ENCODE data around the gene TNRC6B. TPM values are rescaled to one million over a fixed set of nuclear protein-coding genes. Genes with fewer than 3 reads are reported as not detected.

Gene TNRC6B
- total RNA-seq, 1 experiment from 2014 or later, result 52.2 TPM

DNA sequence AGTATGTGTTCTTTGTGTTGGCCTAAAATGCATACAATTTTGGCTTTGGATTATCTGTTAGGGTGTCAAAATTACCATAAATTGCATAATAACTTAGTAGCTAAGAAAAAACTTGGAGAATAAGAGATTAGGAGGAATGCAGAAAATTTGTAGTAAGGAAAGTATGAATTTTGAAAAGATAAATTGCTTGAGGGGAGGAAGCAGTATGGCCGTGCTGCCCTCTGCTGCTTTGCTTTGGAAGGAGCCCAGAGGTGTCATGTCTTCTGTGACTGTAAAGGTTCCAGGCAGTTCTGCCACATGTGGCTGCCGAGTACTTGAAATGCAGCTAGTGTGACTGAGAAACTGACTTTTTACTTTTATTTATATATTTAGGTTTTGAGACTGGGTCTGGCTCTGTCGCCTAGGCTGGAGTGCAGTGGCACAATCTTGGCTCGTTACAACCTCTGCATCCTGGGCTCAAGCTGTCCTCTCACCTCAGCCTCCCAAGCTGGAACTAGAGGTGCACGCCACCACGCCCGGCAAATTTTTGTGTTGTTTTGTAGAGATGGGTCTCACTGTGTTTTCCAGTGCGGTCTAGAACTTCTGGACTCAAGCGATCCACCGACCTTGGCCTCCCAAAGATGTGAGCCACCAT is 170.4 kb downstream of the TNRC6B start:
- Histone ChIP-seq H3K27me3 (replicated peaks; ENCODE audit: insufficient read depth, low read depth, low read length, poor library complexity) (no peaks in the 10 kb centered on the region), H3K27ac (ENCODE audit: low read depth, low read length, poor library complexity, severe bottlenecking) (peak overlapping the region; percentile 86), H3K36me3 (ENCODE audit: insufficient read depth, low read length, poor library complexity, severe bottlenecking) (peaks cover 45% of the 10 kb centered on the region), H3K4me3 (ENCODE audit: low read depth, low read length, poor library complexity, severe bottlenecking) (peak overlapping the region; percentile 81), H3K9me3 (ENCODE audit: low read depth, low read length, poor library complexity, severe bottlenecking) (no peaks in the 10 kb centered on the region), H3K4me1 (ENCODE audit: insufficient read depth, low read length, poor library complexity, severe bottlenecking) (peaks cover 13% of the 10 kb centered on the region)
- ChIA-PET POLR2A (ENCODE audit: low non-redundant PET) (no interaction called here), CTCF (interaction anchor here (0.6 to 0.8 kb wide), 4 partner anchors 135 to 320 kb away, joined by 3 to 10 read pairs (median 4); no protein-coding TSS in a partner anchor)
- DNase-seq (ENCODE audit: low spot score), result peak; percentile 63
- no peak for TF ChIP-seq EZH2 (IDR thresholded peaks at IDR 0.05; ENCODE audit: borderline replicate concordance, low read depth, low read length, poor library complexity, severe bottlenecking)
- TF ChIP-seq, protein P1, sequence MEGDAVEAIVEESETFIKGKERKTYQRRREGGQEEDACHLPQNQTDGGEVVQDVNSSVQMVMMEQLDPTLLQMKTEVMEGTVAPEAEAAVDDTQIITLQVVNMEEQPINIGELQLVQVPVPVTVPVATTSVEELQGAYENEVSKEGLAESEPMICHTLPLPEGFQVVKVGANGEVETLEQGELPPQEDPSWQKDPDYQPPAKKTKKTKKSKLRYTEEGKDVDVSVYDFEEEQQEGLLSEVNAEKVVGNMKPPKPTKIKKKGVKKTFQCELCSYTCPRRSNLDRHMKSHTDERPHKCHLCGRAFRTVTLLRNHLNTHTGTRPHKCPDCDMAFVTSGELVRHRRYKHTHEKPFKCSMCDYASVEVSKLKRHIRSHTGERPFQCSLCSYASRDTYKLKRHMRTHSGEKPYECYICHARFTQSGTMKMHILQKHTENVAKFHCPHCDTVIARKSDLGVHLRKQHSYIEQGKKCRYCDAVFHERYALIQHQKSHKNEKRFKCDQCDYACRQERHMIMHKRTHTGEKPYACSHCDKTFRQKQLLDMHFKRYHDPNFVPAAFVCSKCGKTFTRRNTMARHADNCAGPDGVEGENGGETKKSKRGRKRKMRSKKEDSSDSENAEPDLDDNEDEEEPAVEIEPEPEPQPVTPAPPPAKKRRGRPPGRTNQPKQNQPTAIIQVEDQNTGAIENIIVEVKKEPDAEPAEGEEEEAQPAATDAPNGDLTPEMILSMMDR (conservative IDR thresholded peaks at IDR 0.05; ENCODE audit: low read depth, low read length), result peak; percentile 82
- intact Hi-C loops (cut with micrococcal nuclease; ENCODE audit: unreplicated experiment), result loop anchor here (1.0 to 10.0 kb wide), 3 partner anchors 304 to 813 kb away; partner anchors contain the start of gene RPS19BP1
- no TSS peak for BruUV-seq (replicated peaks)

DNA sequence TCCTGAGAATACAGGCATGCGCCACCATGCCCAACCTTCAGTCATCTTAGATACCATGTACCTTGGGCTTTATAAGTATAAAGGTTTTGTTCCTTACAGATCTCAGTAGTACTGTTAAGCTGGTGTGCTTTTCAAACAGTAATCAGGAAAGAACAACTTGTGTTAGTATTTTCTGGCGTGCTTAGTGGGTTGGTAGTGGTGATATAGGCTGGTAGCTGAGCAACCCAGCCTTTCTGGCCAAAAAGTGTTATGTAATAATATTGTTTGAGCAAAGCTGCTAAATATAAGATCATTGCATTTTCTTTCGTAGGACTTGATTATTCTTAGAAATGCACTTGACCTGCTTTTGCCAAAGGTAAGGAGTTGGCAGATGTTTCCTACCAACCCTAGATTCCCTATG is 175.0 kb downstream of the TNRC6B start:
- TF ChIP-seq, protein P1 (conservative IDR thresholded peaks at IDR 0.05; ENCODE audit: low read depth, low read length), result no peak
- no peak for TF ChIP-seq EZH2 (IDR thresholded peaks at IDR 0.05; ENCODE audit: borderline replicate concordance, low read depth, low read length, poor library complexity, severe bottlenecking)

DNA sequence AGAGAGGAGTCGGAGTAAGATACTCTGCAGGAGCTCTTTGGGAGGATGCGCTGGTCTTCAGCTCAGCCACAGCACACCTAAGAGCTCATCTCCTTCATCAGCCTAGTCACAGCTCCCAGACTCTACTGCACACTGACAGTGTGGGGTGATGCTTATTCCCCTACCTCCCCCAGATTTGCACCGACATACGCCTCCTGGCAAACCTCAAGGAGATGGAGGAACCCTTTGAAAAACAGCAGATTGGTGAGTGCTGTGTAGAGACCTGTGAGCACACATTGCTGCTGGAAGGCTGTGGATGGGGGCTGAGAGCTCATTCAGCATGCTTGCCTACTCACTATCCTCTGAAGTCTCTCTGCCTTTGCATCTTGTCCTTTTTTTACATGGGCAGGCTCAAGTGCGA is 183.4 kb downstream of the TNRC6B start:
- intact Hi-C loops (cut with micrococcal nuclease; ENCODE audit: unreplicated experiment), result no loop called here
- ChIA-PET POLR2A (ENCODE audit: low non-redundant PET) (no interaction called here), CTCF (no interaction called here)
- H3K36me3 ChIP-seq (ENCODE audit: insufficient read depth, low read length, poor library complexity, severe bottlenecking), result peaks cover 89% of the 10 kb centered on the region
- no peak for DNase-seq (ENCODE audit: low spot score)
- H3K4me3 ChIP-seq (ENCODE audit: low read depth, low read length, poor library complexity, severe bottlenecking), result no peak overlapping the region
- no peak for TF ChIP-seq EZH2 (IDR thresholded peaks at IDR 0.05; ENCODE audit: borderline replicate concordance, low read depth, low read length, poor library complexity, severe bottlenecking)
- TF ChIP-seq, protein P1 (conservative IDR thresholded peaks at IDR 0.05; ENCODE audit: low read depth, low read length), result no peak
- no peaks in the 10 kb centered on the region for H3K4me1 ChIP-seq (ENCODE audit: insufficient read depth, low read length, poor library complexity, severe bottlenecking)
- no TSS peak for BruUV-seq (replicated peaks)
- H3K27me3 ChIP-seq (replicated peaks; ENCODE audit: insufficient read depth, low read depth, low read length, poor library complexity), result no peaks in the 10 kb centered on the region
- no peak overlapping the region for H3K27ac ChIP-seq (ENCODE audit: low read depth, low read length, poor library complexity, severe bottlenecking)
- H3K9me3 ChIP-seq (ENCODE audit: low read depth, low read length, poor library complexity, severe bottlenecking), result no peaks in the 10 kb centered on the region

More for the DNA sequence above, 175.0 kb downstream of the TNRC6B start:
- Histone ChIP-seq H3K27ac (ENCODE audit: low read depth, low read length, poor library complexity, severe bottlenecking) (no peak overlapping the region), H3K4me3 (ENCODE audit: low read depth, low read length, poor library complexity, severe bottlenecking) (no peak overlapping the region), H3K9me3 (ENCODE audit: low read depth, low read length, poor library complexity, severe bottlenecking) (no peaks in the 10 kb centered on the region), H3K4me1 (ENCODE audit: insufficient read depth, low read length, poor library complexity, severe bottlenecking) (peaks cover 4% of the 10 kb centered on the region), H3K27me3 (replicated peaks; ENCODE audit: insufficient read depth, low read depth, low read length, poor library complexity) (no peaks in the 10 kb centered on the region), H3K36me3 (ENCODE audit: insufficient read depth, low read length, poor library complexity, severe bottlenecking) (peaks cover 78% of the 10 kb centered on the region)
- no peak for DNase-seq (ENCODE audit: low spot score)
- no TSS peak for BruUV-seq (replicated peaks)
- ChIA-PET CTCF (no interaction called here), POLR2A (ENCODE audit: low non-redundant PET) (no interaction called here)
- intact Hi-C loops (cut with micrococcal nuclease; ENCODE audit: unreplicated experiment), result no loop called here
